ENCODE measurements around the gene LAMC3.
"Not testable (repeated sequence)": the region's sequence is repeated elsewhere in the genome, so short reads cannot be mapped to it uniquely, and the experiment has no call there.

Gene LAMC3

GRCh38 chr9:131032384-131032783, 23.4 kb downstream of the LAMC3 start:
- no peak overlapping the region for H3K4me3 ChIP-seq (replicated peaks in 1 of 2; ENCODE audit: low read depth in 2 of 2, low read length in 2 of 2)
- no peak for DNase-seq (ENCODE audit: low read depth in 2 of 2)
- no peak for TF ChIP-seq CTCF (IDR thresholded peaks at IDR 0.05; ENCODE audit: low read depth, low read length)

GRCh38 chr9:131033269-131034224, 24.6 kb downstream of the LAMC3 start:
- TF ChIP-seq CTCF (IDR thresholded peaks at IDR 0.05; ENCODE audit: low read depth, low read length) = no peak
- no peak for DNase-seq (ENCODE audit: low read depth in 2 of 2)
- no peak overlapping the region for H3K4me3 ChIP-seq (replicated peaks in 1 of 2; ENCODE audit: low read depth in 2 of 2, low read length in 2 of 2)

- TF ChIP-seq CTCF (IDR thresholded peaks at IDR 0.05; ENCODE audit: low read depth, low read length) = no peak
- no peak overlapping the region for H3K4me3 ChIP-seq (replicated peaks in 1 of 2; ENCODE audit: low read depth in 2 of 2, low read length in 2 of 2)
- DNase-seq (ENCODE audit: low read depth in 2 of 2) = no peak
These were observed 25.3 kb downstream of the LAMC3 start for GRCh38 chr9:131034268-131034667.

- H3K4me3 ChIP-seq (replicated peaks in 1 of 2; ENCODE audit: low read depth in 2 of 2, low read length in 2 of 2); DNase-seq (ENCODE audit: low read depth in 2 of 2): not testable (repeated sequence)
These were observed 25.8 kb downstream of the LAMC3 start for GRCh38 chr9:131034749-131035148.

- no peak for TF ChIP-seq CTCF (IDR thresholded peaks at IDR 0.05; ENCODE audit: low read depth, low read length)
- no peak overlapping the region for H3K4me3 ChIP-seq (replicated peaks in 1 of 2; ENCODE audit: low read depth in 2 of 2, low read length in 2 of 2)
- no peak for DNase-seq (ENCODE audit: low read depth in 2 of 2)
These were observed 26.6 kb downstream of the LAMC3 start for GRCh38 chr9:131035548-131035947.

- no peak for DNase-seq (ENCODE audit: low read depth in 2 of 2)
- H3K4me3 ChIP-seq (replicated peaks in 1 of 2; ENCODE audit: low read depth in 2 of 2, low read length in 2 of 2) = no peak overlapping the region
- TF ChIP-seq CTCF (IDR thresholded peaks at IDR 0.05; ENCODE audit: low read depth, low read length) = no peak
These were observed 27.1 kb downstream of the LAMC3 start for GRCh38 chr9:131036071-131036470.

GRCh38 chr9:131036529-131037334, 27.8 kb downstream of the LAMC3 start:
- H3K4me3 ChIP-seq (replicated peaks in 1 of 2; ENCODE audit: low read depth in 2 of 2, low read length in 2 of 2) = no peak overlapping the region
- no peak for TF ChIP-seq CTCF (IDR thresholded peaks at IDR 0.05; ENCODE audit: low read depth, low read length)
- DNase-seq (ENCODE audit: low read depth in 2 of 2) = no peak

All from cardiac fibroblast (primary cell).